ENCODE data around the gene PINLYP.

Gene PINLYP

GRCh38 chr19:43628646-43629326, 53.2 kb downstream of the PINLYP start:
- no peak for DNase-seq (ENCODE audit: low read depth in 2 of 2)

- no peak for DNase-seq (ENCODE audit: low read depth in 2 of 2)
These were observed 55.9 kb downstream of the PINLYP start for GRCh38 chr19:43631491-43631890.
